ENCODE results near the gene CCDC201. TPM values are rescaled to one million over a fixed set of nuclear protein-coding genes. Genes with fewer than 3 reads are reported as not detected.

Gene CCDC201
- total and polyA plus RNA-seq, 2 donors (not counting 3 experiments of a cell fraction or from before 2014, with no cell fraction given): not detected

DNA sequence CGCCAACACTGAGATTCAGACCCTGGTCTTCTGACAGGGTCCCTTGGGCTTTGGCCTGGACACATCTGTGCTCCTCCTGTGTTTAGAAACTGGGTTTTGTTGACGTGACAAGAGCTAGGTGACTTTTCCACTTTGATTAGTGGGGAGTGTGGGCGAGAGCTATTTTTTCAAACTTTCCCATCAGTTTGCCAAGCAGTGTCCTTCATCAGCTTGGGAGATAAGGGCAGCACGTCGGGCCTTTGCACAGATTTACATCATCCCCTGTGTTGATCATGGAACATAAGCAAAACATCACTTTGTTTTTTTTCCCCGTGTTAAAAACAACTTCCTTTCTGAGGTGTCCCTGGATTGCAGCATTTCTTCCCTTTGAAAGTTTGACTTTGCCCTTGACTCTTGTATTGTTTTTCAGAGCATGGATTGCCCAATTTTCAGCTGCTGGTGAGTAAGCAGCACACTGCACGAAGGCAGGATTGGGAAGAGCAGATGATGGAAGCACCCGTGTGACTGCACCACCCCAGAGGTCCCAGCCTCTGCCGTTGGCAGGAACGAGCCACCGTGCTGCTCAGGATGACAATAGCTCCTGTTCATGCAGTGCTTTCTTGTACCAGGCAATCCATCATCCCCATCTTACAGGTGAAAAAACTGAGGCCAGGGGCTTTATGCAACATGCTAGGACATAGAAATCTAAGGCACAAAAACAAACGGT, 9.0 kb upstream of the CCDC201 start:
- H3K4me1 ChIP-seq (ENCODE audit: control insufficient read depth, extremely low read depth, insufficient read depth, low read length): peaks cover 14% of the 10 kb centered on the region
- no peaks in the 10 kb centered on the region for H3K9me1 ChIP-seq (replicated peaks; ENCODE audit: control insufficient read depth, extremely low read depth, insufficient read depth, low read length)
- CTCF ChIA-PET: interaction anchor here (1.3 kb wide), 1 partner anchor 9 kb away, joined by 5 read pairs; no protein-coding TSS in a partner anchor
- no peaks in the 10 kb centered on the region for H3K27me3 ChIP-seq (ENCODE audit: control insufficient read depth in 2 of 2, insufficient read depth in 2 of 2, low read length in 2 of 2)
- BruUV-seq (replicated peaks): no TSS peak
- H3K79me2 ChIP-seq (ENCODE audit: control insufficient read depth, insufficient read depth, low read length): no peaks in the 10 kb centered on the region
- no peaks in the 10 kb centered on the region for H3K36me3 ChIP-seq (ENCODE audit: control insufficient read depth in 2 of 2, extremely low read depth in 1 of 2, insufficient read depth in 2 of 2, low read length in 2 of 2)
- dilution Hi-C loops (cut with MboI; ENCODE audit: extremely low pct_ligation_motif_present, low sequenced_read_pairs): no loop called here
- no peak overlapping the region for H2AFZ ChIP-seq (ENCODE audit: low read depth, low read length)
- FAIRE-seq (no peak), DNase-seq (ENCODE audit: low read depth, low spot score) (no peak)
- no peak overlapping the region for H3K4me2 ChIP-seq (ENCODE audit: insufficient read depth, low read length)
- H3K27ac ChIP-seq (ENCODE audit: insufficient read depth, low read depth, low read length): no peak overlapping the region
- intact Hi-C loops (cut with micrococcal nuclease): no loop called here
- H3K9ac ChIP-seq (replicated peaks; ENCODE audit: extremely low read depth, insufficient read depth, low read length): no peak overlapping the region
- no peak overlapping the region for H3K4me3 ChIP-seq (replicated peaks in 1 of 3; ENCODE audit: insufficient read depth in 1 of 3, low read depth in 1 of 3, low read length in 3 of 3)
- H4K20me1 ChIP-seq (replicated peaks; ENCODE audit: control insufficient read depth, extremely low read depth, insufficient read depth, low read length): no peaks in the 10 kb centered on the region
- POLR2A ChIA-PET: no interaction called here
- TF ChIP-seq CTCF (IDR thresholded peaks at IDR 0.05; ENCODE audit: extremely low read depth in 1 of 2, insufficient read depth in 1 of 2, low read depth in 1 of 2, low read length in 2 of 2) (no peak), FOS (IDR thresholded peaks at IDR 0.05; ENCODE audit: borderline replicate concordance, insufficient read depth, low read length) (no peak), EZH2 (IDR thresholded peaks at IDR 0.05; ENCODE audit: borderline replicate concordance, low read depth, low read length, severe bottlenecking) (no peak), JUN (IDR thresholded peaks at IDR 0.05; ENCODE audit: borderline replicate concordance, insufficient read depth, insufficient read length, low read depth) (no peak), POLR2AphosphoS5 (IDR thresholded peaks at IDR 0.05; ENCODE audit: insufficient read depth, low read depth, low read length) (no peak), POLR2A (IDR thresholded peaks at IDR 0.05; ENCODE audit: low read depth, low read length) (no peak), GATA2 (IDR thresholded peaks at IDR 0.05; ENCODE audit: insufficient read depth, insufficient read length, low read depth, low read length) (no peak), MAX (IDR thresholded peaks at IDR 0.05; ENCODE audit: insufficient read depth, insufficient read length) (no peak), MYC (IDR thresholded peaks at IDR 0.05; ENCODE audit: low read depth, low read length) (no peak)
- no peaks in the 10 kb centered on the region for H3K9me3 ChIP-seq (replicated peaks; ENCODE audit: control insufficient read depth, insufficient read depth, low read length)

Measured in endothelial cell of umbilical vein (primary cell).